Activated T-cell treated with anti-CD3 and anti-CD28 coated beads, Interleukin-2, amount 50 U/mL, for 1 hour (primary cell): ENCODE results near the gene NGFR.
"Not testable (repeated sequence)": the region's sequence is repeated elsewhere in the genome, so short reads cannot be mapped to it uniquely, and the experiment has no call there.

Experiments
- DNase-seq: peaks from one replicate; pipeline ENCODE4 v3.0.0-alpha.2; 2020

The NGFR gene

GRCh38 chr17:49547566-49547965 lies 52.5 kb downstream of the NGFR start:
- DNase-seq, result no peak

GRCh38 chr17:49548051-49548505 lies 53.0 kb downstream of the NGFR start:
- no peak for DNase-seq

DNA sequence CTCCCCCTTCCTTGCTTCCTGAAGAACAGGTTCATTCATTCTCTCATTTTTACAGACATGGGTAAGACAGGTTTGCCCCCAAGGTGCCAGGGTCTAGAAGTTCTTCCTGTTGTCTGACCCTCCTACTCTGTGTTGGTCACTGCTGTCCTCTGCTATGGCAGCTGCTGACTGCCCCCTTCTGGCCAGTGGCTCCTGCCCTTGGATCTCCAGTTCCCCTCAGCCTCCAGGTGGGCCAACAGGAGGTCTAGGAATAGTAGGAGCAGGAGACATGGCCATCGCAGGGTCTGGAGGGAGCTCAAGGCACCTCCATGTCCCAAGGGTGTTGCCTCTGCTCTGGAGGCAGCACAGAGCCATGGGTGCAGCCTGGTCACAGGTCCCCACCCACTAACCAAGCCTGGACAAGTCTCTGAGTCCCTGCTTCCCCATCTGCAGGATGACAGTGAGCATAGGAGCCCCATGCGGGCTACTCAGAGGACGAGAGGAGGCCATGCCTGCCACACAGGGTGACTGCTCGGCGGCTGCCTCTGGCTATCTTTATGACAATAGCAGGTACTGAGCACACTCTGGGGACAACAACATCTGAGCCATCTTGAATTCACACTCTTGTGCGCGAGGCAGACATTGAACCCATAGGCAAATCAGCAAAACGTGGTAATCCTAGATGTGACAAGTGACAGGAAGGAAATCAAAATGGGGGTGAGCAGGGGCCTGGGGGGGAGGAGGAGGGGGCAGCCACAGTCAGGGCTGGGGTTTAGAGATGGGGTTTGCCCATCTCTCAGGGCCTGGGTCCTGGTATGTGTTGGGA lies 53.6 kb downstream of the NGFR start:
- no peak for DNase-seq

DNA sequence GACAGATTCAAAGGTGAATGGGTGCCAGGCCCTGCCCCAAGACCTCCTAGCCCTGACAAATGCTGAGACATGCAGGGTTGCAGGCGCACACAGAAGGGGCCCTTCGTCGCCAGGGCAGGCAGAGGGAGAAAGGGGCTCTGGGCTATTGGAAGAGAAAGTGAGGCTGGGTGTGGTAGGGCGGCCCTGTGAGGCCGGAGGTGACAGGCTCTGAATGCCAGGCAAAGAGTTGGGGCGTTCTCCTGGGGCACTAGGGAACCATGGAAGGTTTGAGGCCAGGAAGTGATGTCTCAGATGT lies 54.2 kb downstream of the NGFR start:
- DNase-seq, result no peak

GRCh38 chr17:49549691-49550678 lies 54.9 kb downstream of the NGFR start:
- DNase-seq, result no peak

GRCh38 chr17:49550764-49551163 lies 55.7 kb downstream of the NGFR start:
- not testable (repeated sequence) for DNase-seq

DNA sequence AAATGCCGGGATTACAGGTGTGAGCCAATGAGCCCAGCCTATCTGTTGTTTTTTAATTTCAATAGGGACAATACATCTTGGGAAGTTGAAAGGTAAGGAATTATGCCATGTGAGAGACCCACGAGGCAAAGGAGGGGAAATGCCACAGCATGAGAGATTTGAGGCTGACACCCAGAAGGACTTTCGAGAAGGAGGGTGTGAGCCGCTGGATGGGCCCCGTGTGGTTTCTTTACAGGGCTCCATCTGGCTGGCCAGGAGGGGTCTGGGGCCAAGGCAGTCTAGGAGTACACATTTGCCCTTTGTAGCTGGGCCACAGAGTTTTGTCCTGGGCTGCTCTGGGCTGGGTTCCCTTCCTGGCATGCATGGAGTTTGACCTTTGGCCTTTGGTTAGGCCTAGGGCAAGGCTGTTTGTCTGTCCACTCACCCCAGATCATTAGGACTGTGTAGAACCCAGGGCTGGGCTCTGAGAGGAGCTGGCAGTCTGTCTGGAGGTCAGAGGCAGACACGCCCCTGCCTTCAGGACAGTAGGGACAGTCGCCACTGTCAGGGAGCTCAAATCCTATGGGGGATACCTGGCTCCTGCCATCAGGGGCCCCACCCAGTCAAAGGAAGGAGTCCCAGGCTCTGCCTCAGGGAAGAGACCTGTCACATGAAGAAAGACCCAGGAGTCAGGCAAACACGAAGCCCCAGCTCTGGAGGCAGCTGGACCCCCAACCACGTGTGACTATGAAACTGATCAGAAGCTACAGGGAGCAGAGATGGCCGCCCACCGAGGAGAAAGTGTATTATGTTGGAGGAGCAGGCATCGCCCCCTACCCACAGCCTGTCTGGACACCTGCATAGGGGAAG lies 56.4 kb downstream of the NGFR start:
- DNase-seq, result no peak

DNA sequence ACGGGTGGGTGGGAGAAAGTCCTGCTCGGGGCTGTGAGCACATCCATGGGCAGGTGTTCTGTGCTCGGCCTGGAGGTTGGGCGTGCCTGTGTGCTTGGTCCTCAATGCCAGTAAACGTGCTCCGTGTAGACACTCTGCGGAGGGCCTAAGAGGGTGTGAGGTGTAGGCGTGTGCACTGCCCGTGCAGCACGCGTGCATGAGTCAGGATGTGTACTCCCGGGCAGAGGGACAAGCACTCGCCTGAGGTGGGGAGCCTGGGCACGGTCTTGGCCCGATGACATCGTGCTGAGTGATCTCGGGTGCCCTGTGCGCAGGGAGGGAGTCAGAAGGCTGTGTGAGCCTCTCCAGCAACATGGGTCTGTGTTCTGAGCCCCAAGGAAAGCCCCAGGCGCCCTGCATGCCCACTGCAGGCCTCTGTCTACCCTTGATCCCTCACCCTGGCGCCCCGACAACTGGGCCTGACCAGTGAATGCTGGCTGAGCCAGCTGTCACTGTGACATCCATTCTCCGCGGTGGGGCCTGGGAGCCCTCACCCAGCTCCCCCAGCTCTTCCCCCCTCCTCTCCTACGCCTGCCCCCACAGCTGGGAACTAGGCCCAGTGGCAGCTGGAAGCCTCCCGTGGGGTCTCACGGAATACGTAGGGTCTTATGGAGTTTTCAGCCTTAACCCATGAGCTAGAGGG lies 57.1 kb downstream of the NGFR start:
- no peak for DNase-seq

DNA sequence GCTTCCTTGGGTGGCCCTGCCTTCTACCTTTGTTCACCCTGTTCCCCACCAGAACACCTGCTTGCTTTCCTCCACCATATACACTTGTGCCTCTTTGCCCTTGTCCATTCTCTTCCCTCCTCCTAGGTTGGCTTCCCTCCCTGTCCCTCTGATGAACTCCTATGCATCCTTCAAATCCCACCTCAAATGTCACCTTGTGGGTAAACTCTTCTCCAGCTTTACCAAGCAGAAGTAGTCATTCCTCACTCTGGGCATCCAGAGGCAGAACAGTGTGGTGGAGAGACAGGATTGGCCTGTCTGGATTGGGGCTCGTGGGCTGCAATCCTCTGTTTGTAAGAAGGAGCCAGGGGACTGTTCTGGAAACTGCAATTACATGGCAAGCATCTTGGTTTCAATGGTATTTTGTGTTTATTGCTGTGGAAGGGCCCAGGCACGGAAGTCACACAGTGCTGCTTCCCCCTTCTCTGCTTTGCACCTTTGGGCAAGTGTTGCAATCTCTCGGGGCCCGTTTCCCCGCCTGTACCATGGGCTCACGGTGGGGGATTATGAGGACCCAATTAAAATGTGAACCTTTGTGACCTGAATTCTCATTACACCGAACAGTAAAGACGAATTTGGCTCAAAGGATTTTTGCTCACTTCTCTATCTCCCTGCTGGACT lies 58.7 kb downstream of the NGFR start:
- DNase-seq, result no peak

- no peak for DNase-seq
Observed at GRCh38 chr17:49554694-49555494, 59.8 kb downstream of the NGFR start.

DNA sequence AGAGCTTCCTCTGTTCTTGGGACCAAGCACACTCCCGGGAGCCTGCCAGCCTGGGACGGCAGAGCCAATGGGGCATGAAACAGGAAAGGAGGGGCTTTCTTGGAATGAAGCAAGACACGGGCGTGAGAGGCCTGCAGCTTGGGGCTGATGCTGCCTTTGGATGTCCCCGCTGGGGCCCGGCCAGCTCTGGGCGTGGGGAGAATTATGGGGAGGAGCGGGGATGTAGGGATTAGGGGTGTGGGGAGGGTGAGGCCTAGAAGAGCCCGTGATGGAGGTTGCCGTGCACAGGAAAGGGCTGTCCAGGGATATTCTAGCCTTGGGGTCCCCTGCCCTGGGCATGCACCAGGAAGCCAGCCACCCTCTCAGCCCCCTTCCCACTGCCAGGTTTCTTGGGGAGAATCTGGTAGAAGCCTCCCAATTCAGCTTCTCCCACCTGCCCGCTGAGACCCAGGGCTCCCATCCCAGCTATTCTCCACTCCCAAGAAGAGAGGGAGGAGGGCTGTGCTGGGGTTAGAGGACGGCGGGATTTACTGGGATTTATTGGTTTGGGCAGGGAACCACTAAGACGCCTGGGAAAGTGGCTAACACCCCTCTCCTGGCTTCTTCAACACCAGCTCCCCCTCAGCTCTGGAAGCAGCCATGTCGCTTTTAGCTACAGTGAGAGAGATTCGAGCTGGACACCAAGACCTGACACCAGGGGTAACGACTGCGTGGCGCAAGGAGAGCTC lies 60.6 kb downstream of the NGFR start:
- DNase-seq, result no peak

- DNase-seq, result peak; percentile 87
Observed at GRCh38 chr17:49556223-49556943, 61.3 kb downstream of the NGFR start.

- DNase-seq, result no peak
Observed at GRCh38 chr17:49557312-49558024, 62.4 kb downstream of the NGFR start.
